ENCODE measurements around the gene E2F7. TPM values are rescaled to one million over a fixed set of nuclear protein-coding genes. Genes with fewer than 3 reads are reported as not detected.

E2F7 gene
- total and polyA plus RNA-seq, 2 of the 4 experiments (the other 2 are of a cell fraction) = 6.0 to 8.1 TPM

GRCh38 chr12:77005611-77006098 lies 59.7 kb downstream of the E2F7 start:
- Histone ChIP-seq H3K36me3 (ENCODE audit: control insufficient read depth, insufficient read depth, low read length) (no peaks in the 10 kb centered on the region), H2BK15ac (ENCODE audit: low read depth, low read length) (no peak overlapping the region), H4K20me1 (ENCODE audit: insufficient read depth, low read length) (no peaks in the 10 kb centered on the region), H3K56ac (ENCODE audit: extremely low read depth, insufficient read depth, low read length) (no peak overlapping the region), H2AK5ac (ENCODE audit: low read depth, low read length) (no peak overlapping the region), H3K27ac (ENCODE audit: insufficient read depth, low read length) (no peak overlapping the region), H3K4me2 (ENCODE audit: low read depth, low read length) (no peak overlapping the region), H4K5ac (ENCODE audit: low read depth, low read length) (no peak overlapping the region), H4K8ac (ENCODE audit: low read depth in 2 of 2, low read length in 2 of 2) (no peak overlapping the region), H2AFZ (replicated peaks; ENCODE audit: low read length, poor library complexity) (no peak overlapping the region), H3K4ac (ENCODE audit: low read depth, low read length) (no peak overlapping the region), H2AK9ac (replicated peaks; ENCODE audit: low read depth, low read length, poor library complexity) (no peak overlapping the region), H3K18ac (ENCODE audit: low read depth, low read length) (no peak overlapping the region), H3K79me1 (ENCODE audit: low read depth in 1 of 2, low read length in 2 of 2) (no peaks in the 10 kb centered on the region), H3K9ac (ENCODE audit: low read depth, low read length) (no peak overlapping the region), H3K9me1 (ENCODE audit: insufficient read depth, low read length) (no peaks in the 10 kb centered on the region), H3K23ac (ENCODE audit: low read depth, low read length) (no peak overlapping the region), H3K27me3 (ENCODE audit: control insufficient read depth, insufficient read depth, low read length) (no peaks in the 10 kb centered on the region; the same call in 1 of the 2 replicates), H3K4me3 (ENCODE audit: insufficient read depth, low read depth, low read length) (no peak overlapping the region), H3K9me3 (ENCODE audit: control insufficient read depth, insufficient read depth, low read length) (no peaks in the 10 kb centered on the region), H2BK120ac (ENCODE audit: low read depth, low read length) (no peak overlapping the region), H4K91ac (ENCODE audit: insufficient read depth, low read depth, low read length) (no peak overlapping the region), H3K14ac (replicated peaks; ENCODE audit: low read depth, low read length) (no peak overlapping the region), H2BK5ac (ENCODE audit: low read depth, low read length, poor library complexity, severe bottlenecking) (no peak overlapping the region), H3K4me1 (ENCODE audit: control insufficient read depth, insufficient read depth, low read length) (peaks cover 3% of the 10 kb centered on the region; the same call in 1 of the 2 replicates), H2BK20ac (ENCODE audit: low read depth, low read length) (no peak overlapping the region)
- TF ChIP-seq BHLHE40 (IDR thresholded peaks at IDR 0.05; ENCODE audit: low read depth, low read length) (no peak), CHD1 (IDR thresholded peaks at IDR 0.05; ENCODE audit: low read depth, low read length) (no peak), RAD21 (IDR thresholded peaks at IDR 0.05; ENCODE audit: low read length) (no peak), POLR2A (IDR thresholded peaks at IDR 0.05; ENCODE audit: low read depth, low read length) (no peak), RCOR1 (IDR thresholded peaks at IDR 0.05; ENCODE audit: insufficient replicate concordance, low read length) (no peak)
- BruUV-seq (replicated peaks) = no TSS peak
- no peak for DNase-seq
- CTCF ChIA-PET = no interaction called here
- in situ Hi-C loops (cut with MboI; ENCODE audit: low sequenced_read_pairs) (no loop called here), intact Hi-C loops (cut with micrococcal nuclease) (no loop called here), dilution Hi-C loops (cut with HindIII; ENCODE audit: low sequenced_read_pairs, unreplicated experiment) (no loop called here)
- POLR2A ChIA-PET (ENCODE audit: unreplicated experiment) = no interaction called here
- WGBS, 2 experiments (ENCODE audit: extremely low coverage in 2 of 2, insufficient read length in 1 of 2) = no CpG with 5 or more reads among the region's 1 CpG
- ATAC-seq (ENCODE audit: low read depth) = no peak

Measured in IMR-90 (cell line).